Measurements from ENCODE around the gene CDH13.

GRCh38 chr16:83475108-83475507 lies 848.3 kb downstream of the CDH13 start:
- no peak for TF ChIP-seq EZH2phosphoT487 (IDR thresholded peaks at IDR 0.05; ENCODE audit: borderline replicate concordance, low read length)
- no peak for TF ChIP-seq CTCF (IDR thresholded peaks at IDR 0.05; ENCODE audit: low read depth, low read length, poor library complexity, severe bottlenecking)

Measured in DOHH2 (cell line).